K562 (cell line): Measurements from ENCODE around the gene DPH7. TPM values are rescaled to one million over a fixed set of nuclear protein-coding genes. Genes with fewer than 3 reads are reported as not detected.

Experiments
- ASH1L ChIP-seq: fragments of 450-650 bp; IDR thresholded peaks from 2 replicates; pipeline ENCODE4 v1.6.1; 2018; ENCODE audit warnings: borderline replicate concordance, mild to moderate bottlenecking, low read depth; ENCODE audit not compliant: partially characterized antibody
- BCOR ChIP-seq: fragments of 450-650 bp; IDR thresholded peaks from 2 replicates; pipeline ENCODE4 v1.6.1; 2016
- CTCFL ChIP-seq: IDR thresholded peaks from 2 replicates; pipeline ENCODE4 v1.6.1; 2011; ENCODE audit warnings: borderline replicate concordance, low read depth, mild to moderate bottlenecking, moderate library complexity, low read length; ENCODE audit not compliant: insufficient read depth, poor library complexity, severe bottlenecking
- FOXA3 ChIP-seq, 2 experiments: fragments of 450-650 bp in 1 of 2; sonication (generic) in 1 of 2; formaldehyde crosslinking; IDR thresholded peaks in 1 of 2; conservative IDR thresholded peaks in 1 of 2; 2 replicates each; pipeline versions ENCODE4 v1.4.0 to v1.8.0; 2020 to 2022; ENCODE audit warnings: mild to moderate bottlenecking in 2 of 2, missing genetic modification reagents in 1 of 2
- GATA2 ChIP-seq: sonication (generic); formaldehyde crosslinking; IDR thresholded peaks from 2 replicates; pipeline ENCODE4 v1.4.0; 2020; ENCODE audit warnings: mild to moderate bottlenecking, missing genetic modification reagents
- HMGXB4 ChIP-seq: sonication (generic); formaldehyde crosslinking; IDR thresholded peaks from 2 replicates; pipeline ENCODE4 v1.8.1; 2023; ENCODE audit warnings: mild to moderate bottlenecking, missing genetic modification reagents
- NFRKB ChIP-seq: fragments of 450-650 bp; IDR thresholded peaks from 2 replicates; pipeline ENCODE4 v1.6.1; 2016; ENCODE audit warnings: low read depth
- NR0B1 ChIP-seq: fragments of 450-650 bp; IDR thresholded peaks from one replicate; pipeline ENCODE4 v1.6.1; 2018; ENCODE audit warnings: mild to moderate bottlenecking, moderate library complexity; ENCODE audit not compliant: partially characterized antibody
- POLR2AphosphoS5 ChIP-seq: IDR thresholded peaks from 2 replicates; pipeline ENCODE4 v1.6.1; 2011; ENCODE audit warnings: mild to moderate bottlenecking, low read depth, low read length, moderate library complexity; ENCODE audit not compliant: control insufficient read depth, insufficient read depth
- REST ChIP-seq, 2 experiments: fragments of 450-650 bp; formaldehyde crosslinking in 1 of 2; IDR thresholded peaks; 2 replicates each; pipeline versions ENCODE4 v1.4.0 to v1.6.1; 2014 to 2020; ENCODE audit warnings: mild to moderate bottlenecking in 2 of 2, borderline replicate concordance in 1 of 2, low read depth in 1 of 2
- RFX5 ChIP-seq: IDR thresholded peaks from 2 replicates; pipeline ENCODE4 v1.6.1; 2011; ENCODE audit warnings: low read depth, mild to moderate bottlenecking, improper control_type of control experiment, low read length
- polyA plus RNA-seq, 8 experiments: library from polyadenylated mRNA; depleted of rRNA in 4 of 8; stranded (reverse) in 5 of 8; unstranded in 3 of 8; fragments of >200 nt; fragmentation: Nextera tagmentation in 2 of 8; fragmentation: Illumina TruSeq in 1 of 8; extraction: Ambion mirVana in 2 of 8; extraction: Trizol in 1 of 8; gene quantifications; 2 replicates each; pipeline versions ENCODE4 v1.2.1 to v1.2.3, GENCODE V29; 2011 to 2014; ENCODE audit warnings: inconsistent platforms in 1 of 8, missing spikeins in 1 of 8
- total RNA-seq, 7 experiments: library from RNA; depleted of rRNA in 6 of 7; stranded (reverse); fragments of >200 nt in 6 of 7; fragmentation: Illumina TruSeq in 2 of 7; extraction: Trizol in 2 of 7; gene quantifications; 2 replicates each; pipeline versions ENCODE4 v1.2.1 to v1.2.3, GENCODE V29; 2011 to 2021; ENCODE audit warnings: low replicate concordance in 1 of 7

Gene DPH7
- total and polyA plus RNA-seq, 9 of the 15 experiments (the other 6 are each of a cell fraction or from before 2014, with no cell fraction given): 13.9 to 68.6 (median 41.3) TPM

- no peak for TF ChIP-seq NR0B1
- no peak for TF ChIP-seq CTCFL
- TF ChIP-seq ASH1L: no peak
- no peak for TF ChIP-seq GATA2 (CRISPR knock-in tag)
- TF ChIP-seq BCOR: no peak
- no peak for TF ChIP-seq RFX5
- 0 out of 2 replicates have a peak, but pooled peaks have one; percentile 34 for TF ChIP-seq POLR2AphosphoS5
- TF ChIP-seq NFRKB: no peak
- TF ChIP-seq FOXA3 (CRISPR knock-in tag; conservative IDR thresholded peaks at IDR 0.05 in 1 of 2, IDR thresholded peaks at IDR 0.05 in 1 of 2): no peak
- TF ChIP-seq HMGXB4 (CRISPR knock-in tag): peak; percentile 69; the same call in 1 of the 2 replicates
- no peak for TF ChIP-seq REST (IDR thresholded peaks at IDR 0.05; ENCODE audit: borderline replicate concordance)
- TF ChIP-seq REST (CRISPR knock-in tag; IDR thresholded peaks at IDR 0.05; ENCODE audit: low read depth): no peak
Observed at GRCh38 chr9:137590469-137591383, 12.0 kb upstream of the DPH7 start, which contains the start of gene ZMYND19 (continued).
